Sigmoid colon (tissue), 7 donors: ENCODE measurements around the gene SLC38A3. TPM values are rescaled to one million over a fixed set of nuclear protein-coding genes. Genes with fewer than 3 reads are reported as not detected.

Source experiments
- DNase-seq: peaks from one replicate; pipeline ENCODE4 v3.0.0-alpha.2; 2019
- H3K27ac ChIP-seq, 4 donors: fragments of 200-600 bp; sonication (generic); one replicate each; pipeline ENCODE4 v1.5.1; 2016 to 2019; ENCODE audit warnings: mild to moderate bottlenecking in 1 of 4
- H3K27me3 ChIP-seq, 3 donors: fragments of 200-600 bp; sonication (generic); one replicate each; pipeline ENCODE4 v1.5.1; 2019; ENCODE audit warnings: mild to moderate bottlenecking in 1 of 3
- H3K36me3 ChIP-seq, 4 donors: fragments of 200-600 bp; sonication (generic); one replicate each; pipeline ENCODE4 v1.5.1; 2016 to 2019
- H3K4me1 ChIP-seq, 4 donors: fragments of 200-600 bp; sonication (generic); one replicate each; pipeline ENCODE4 v1.5.1; 2017 to 2019
- H3K4me3 ChIP-seq, 4 donors: fragments of 200-600 bp; sonication (generic); one replicate each; pipeline ENCODE4 v1.5.1; 2017 to 2019; ENCODE audit warnings: mild to moderate bottlenecking in 2 of 4, moderate library complexity in 1 of 4
- H3K9me3 ChIP-seq, 4 donors: fragments of 200-600 bp in 3 of 4; sonication (generic) in 3 of 4; one replicate each; pipeline versions ENCODE4 v1.5.1 to v1.6.1; 2013 to 2019
- CTCF ChIP-seq, 4 experiments: fragments of 450-650 bp in 3 of 4; fragments of 200-600 bp in 1 of 4; IDR thresholded peaks; one replicate each; pipeline ENCODE4 v1.5.1; 2016 to 2019; ENCODE audit warnings: antibody characterized with exemption in 4 of 4, mild to moderate bottlenecking in 3 of 4, moderate library complexity in 2 of 4
- EP300 ChIP-seq, 4 donors: sonication (generic); formaldehyde crosslinking; IDR thresholded peaks; one replicate each; pipeline ENCODE4 v1.6.1; 2017; ENCODE audit warnings: antibody characterized with exemption in 4 of 4
- POLR2A ChIP-seq, 2 donors: fragments of 450-650 bp; IDR thresholded peaks; one replicate each; pipeline ENCODE4 v1.6.1; 2016; ENCODE audit warnings: antibody characterized with exemption in 2 of 2, mild to moderate bottlenecking in 2 of 2, moderate library complexity in 2 of 2
- POLR2AphosphoS5 ChIP-seq, 4 donors: sonication (generic); formaldehyde crosslinking; IDR thresholded peaks; one replicate each; pipeline ENCODE4 v1.6.1; 2017; ENCODE audit warnings: antibody characterized with exemption in 4 of 4
- WGBS, 2 donors: extraction: QIAGEN DNeasy Blood & Tissue Kit; methylation state at CpG; one replicate each; pipeline ENCODE4 v1.1.7; 2013; 5-methylcytosine and 5-hydroxymethylcytosine counted together
- intact Hi-C: fragments of 100-400 bp; cut with DNase I; formaldehyde crosslinking; loops from one replicate; pipeline ENCODE4 v1.15.1; 2023
- polyA plus RNA-seq, 3 donors: library from polyadenylated mRNA; stranded (reverse); fragments of 200-250 nt; gene quantifications; one replicate each; pipeline ENCODE4 v1.2.3, GENCODE V29; 2013
- total RNA-seq, 4 donors: library from RNA; depleted of rRNA; stranded (reverse); fragments of >200 nt; gene quantifications; one replicate each; pipeline ENCODE4 v1.1.0, GENCODE V29; 2016
- donor health status: healthy with polysubstance abuse.
- donor health status: Bipolar disorder and iron deficiency.
- donor health status: healthy.

SLC38A3 gene
- total and polyA plus RNA-seq, 7 donors = 0.07 to 0.28 TPM; not detected in 5

- Histone ChIP-seq H3K27me3 (no peaks in the 10 kb centered on the region), H3K27ac (peak overlapping the region; percentile 63 to 76 (median 64)), H3K9me3 (no peaks in the 10 kb centered on the region), H3K36me3 (peaks cover 30 to 87% (median 49%) of the 10 kb centered on the region in 4 donors), H3K4me3 (no peak overlapping the region), H3K4me1 (peaks cover 4 to 37% (median 23%) of the 10 kb centered on the region in 4 donors)
- peak in 3 of 4 donors; percentile 16 to 66 (median 44) for TF ChIP-seq POLR2AphosphoS5 (IDR thresholded peaks at IDR 0.05)
- no peak for TF ChIP-seq POLR2A (IDR thresholded peaks at IDR 0.05)
- WGBS, 2 donors = 85 to 88% methylated on average over 8 of the region's 8 CpGs
- intact Hi-C loops = no loop called here
- DNase-seq = peak; percentile 85
These were observed 49.6 kb downstream of the SLC38A3 start for GRCh38 chr3:50254577-50255250.

GRCh38 chr3:50255251-50255615 is 50.2 kb downstream of the SLC38A3 start:
- peaks cover 30 to 87% (median 48%) of the 10 kb centered on the region in 4 donors for H3K36me3 ChIP-seq
- H3K4me3 ChIP-seq = no peak overlapping the region
- DNase-seq = no peak
- intact Hi-C loops = no loop called here
- WGBS, 2 donors = 90 to 95% methylated on average over 9 of the region's 9 CpGs
- H3K9me3 ChIP-seq = no peaks in the 10 kb centered on the region
- H3K27me3 ChIP-seq = no peaks in the 10 kb centered on the region
- H3K27ac ChIP-seq = peak overlapping the region; percentile 63 to 76 (median 64)
- TF ChIP-seq EP300 (IDR thresholded peaks at IDR 0.05) (no peak), POLR2A (IDR thresholded peaks at IDR 0.05) (no peak), CTCF (IDR thresholded peaks at IDR 0.05) (no peak)
- peaks cover 4 to 36% (median 22%) of the 10 kb centered on the region in 4 donors for H3K4me1 ChIP-seq

- WGBS, 2 donors = 91 to 93% methylated on average over 20 of the region's 20 CpGs
- TF ChIP-seq POLR2A (IDR thresholded peaks at IDR 0.05) (no peak), EP300 (IDR thresholded peaks at IDR 0.05) (no peak), POLR2AphosphoS5 (IDR thresholded peaks at IDR 0.05) (no peak), CTCF (IDR thresholded peaks at IDR 0.05) (peak in 3 of 4 experiments; percentile 15 to 37 (median 34))
- H3K27ac ChIP-seq = peak overlapping the region; percentile 25 to 99 (median 96)
- no peaks in the 10 kb centered on the region for H3K9me3 ChIP-seq
- H3K4me3 ChIP-seq = no peak overlapping the region
- H3K27me3 ChIP-seq = no peaks in the 10 kb centered on the region
- H3K4me1 ChIP-seq = peaks cover 4 to 39% (median 26%) of the 10 kb centered on the region in 4 donors
- intact Hi-C loops = no loop called here
- no peak for DNase-seq
- H3K36me3 ChIP-seq = peaks cover 30 to 72% (median 41%) of the 10 kb centered on the region in 4 donors
These were observed 52.2 kb downstream of the SLC38A3 start for GRCh38 chr3:50256978-50257890.

GRCh38 chr3:50258029-50258680 is 53.1 kb downstream of the SLC38A3 start:
- peaks cover 21 to 63% (median 35%) of the 10 kb centered on the region in 4 donors for H3K36me3 ChIP-seq
- H3K27me3 ChIP-seq = no peaks in the 10 kb centered on the region
- intact Hi-C loops = no loop called here
- 90% methylated on average over 17 of the region's 17 CpGs for WGBS, 2 donors
- H3K4me1 ChIP-seq = peaks cover 4 to 39% (median 26%) of the 10 kb centered on the region in 4 donors
- TF ChIP-seq EP300 (IDR thresholded peaks at IDR 0.05) = no peak
- TF ChIP-seq POLR2A (IDR thresholded peaks at IDR 0.05) = no peak
- no peak for TF ChIP-seq CTCF (IDR thresholded peaks at IDR 0.05)
- TF ChIP-seq POLR2AphosphoS5 (IDR thresholded peaks at IDR 0.05) = no peak
- no peaks in the 10 kb centered on the region for H3K9me3 ChIP-seq
- no peak for DNase-seq
- no peak overlapping the region for H3K4me3 ChIP-seq
- peak overlapping the region; percentile 93 to 99 (median 99) for H3K27ac ChIP-seq
